GM12801 (cell line): ENCODE results near the gene DENND6B.

Experiments used
- TF ChIP-seq, protein P1 (sequence below): IDR thresholded peaks from one replicate; pipeline ENCODE4 v1.5.1; 2011; ENCODE audit warnings: control low read depth; ENCODE audit not compliant: insufficient read length; ENCODE audit errors: extremely low read depth

Gene DENND6B

DNA sequence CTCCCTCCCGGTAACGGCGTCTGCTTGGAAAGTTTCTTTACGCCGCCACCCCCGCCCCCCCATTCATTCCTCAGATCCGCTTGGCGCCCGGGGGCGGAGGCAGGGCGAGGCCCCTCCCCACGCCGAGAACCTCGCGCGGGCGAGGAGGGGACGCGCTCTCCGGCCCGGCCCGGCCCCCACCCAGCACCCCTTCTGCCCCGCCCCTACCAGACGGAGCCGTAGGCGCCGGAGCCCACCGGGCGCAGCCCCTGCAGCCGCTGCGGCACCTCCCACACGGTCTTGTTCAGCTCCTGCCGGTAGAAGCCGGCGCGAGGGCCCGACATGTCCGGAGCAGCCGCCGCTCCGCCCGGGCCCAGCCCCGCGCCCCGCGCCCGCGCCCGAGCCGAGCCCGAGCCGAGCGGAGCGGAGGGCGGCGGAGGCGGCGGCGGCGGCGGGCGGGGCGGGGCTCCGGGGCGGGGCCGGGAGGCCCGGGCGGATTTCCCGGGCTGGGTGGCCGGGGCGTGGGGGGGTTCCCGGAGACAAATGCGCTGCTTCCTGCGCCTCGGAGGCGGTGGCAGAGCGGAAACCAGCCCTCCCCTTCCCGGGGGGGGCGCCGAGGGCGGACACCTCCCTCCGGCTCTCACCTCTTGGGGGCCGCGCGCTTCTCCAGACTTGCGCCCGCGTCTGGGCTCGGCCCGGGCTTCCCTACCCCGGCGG, 56.7 kb downstream of the DENND6B start, which contains the start of gene MAPK11:
Gene MAPK11, minus strand, starts transcription at position 411 of the 696 bp plus-strand sequence. Its CDS starts 88 bp downstream, at position 323.
- TF ChIP-seq, protein P1, sequence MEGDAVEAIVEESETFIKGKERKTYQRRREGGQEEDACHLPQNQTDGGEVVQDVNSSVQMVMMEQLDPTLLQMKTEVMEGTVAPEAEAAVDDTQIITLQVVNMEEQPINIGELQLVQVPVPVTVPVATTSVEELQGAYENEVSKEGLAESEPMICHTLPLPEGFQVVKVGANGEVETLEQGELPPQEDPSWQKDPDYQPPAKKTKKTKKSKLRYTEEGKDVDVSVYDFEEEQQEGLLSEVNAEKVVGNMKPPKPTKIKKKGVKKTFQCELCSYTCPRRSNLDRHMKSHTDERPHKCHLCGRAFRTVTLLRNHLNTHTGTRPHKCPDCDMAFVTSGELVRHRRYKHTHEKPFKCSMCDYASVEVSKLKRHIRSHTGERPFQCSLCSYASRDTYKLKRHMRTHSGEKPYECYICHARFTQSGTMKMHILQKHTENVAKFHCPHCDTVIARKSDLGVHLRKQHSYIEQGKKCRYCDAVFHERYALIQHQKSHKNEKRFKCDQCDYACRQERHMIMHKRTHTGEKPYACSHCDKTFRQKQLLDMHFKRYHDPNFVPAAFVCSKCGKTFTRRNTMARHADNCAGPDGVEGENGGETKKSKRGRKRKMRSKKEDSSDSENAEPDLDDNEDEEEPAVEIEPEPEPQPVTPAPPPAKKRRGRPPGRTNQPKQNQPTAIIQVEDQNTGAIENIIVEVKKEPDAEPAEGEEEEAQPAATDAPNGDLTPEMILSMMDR: no peak

- TF ChIP-seq, protein P1: no peak
These were observed 57.2 kb downstream of the DENND6B start for GRCh38 chr22:50269573-50269969.

DNA sequence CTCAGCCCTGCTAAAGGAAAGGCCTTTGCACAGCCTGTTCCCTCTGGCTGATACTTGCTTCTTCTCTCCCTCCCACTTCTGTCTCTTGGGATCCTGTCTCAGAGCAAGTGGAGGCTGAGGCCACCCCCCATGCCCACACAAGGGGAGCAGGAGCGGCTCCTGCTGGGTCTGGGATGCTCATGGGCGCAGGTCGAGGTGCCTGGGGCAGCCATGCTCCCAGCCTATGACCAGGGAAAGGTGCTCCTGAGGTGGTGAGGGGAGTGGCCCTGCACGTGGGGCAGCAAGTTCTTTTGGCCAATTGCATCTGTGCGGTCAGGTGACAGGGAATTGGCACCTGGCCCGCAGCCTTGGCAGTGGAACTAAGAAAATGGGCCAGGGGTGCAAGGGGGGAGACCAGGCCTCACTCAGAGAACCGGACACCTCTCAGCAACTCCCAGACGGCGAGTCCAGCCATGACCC, 58.1 kb downstream of the DENND6B start:
- TF ChIP-seq, protein P1: no peak

GRCh38 chr22:50267591-50268390, 59.0 kb downstream of the DENND6B start:
- TF ChIP-seq, protein P1: no peak

- TF ChIP-seq, protein P1: no peak
These were observed 59.8 kb downstream of the DENND6B start for GRCh38 chr22:50266994-50267393.

DNA sequence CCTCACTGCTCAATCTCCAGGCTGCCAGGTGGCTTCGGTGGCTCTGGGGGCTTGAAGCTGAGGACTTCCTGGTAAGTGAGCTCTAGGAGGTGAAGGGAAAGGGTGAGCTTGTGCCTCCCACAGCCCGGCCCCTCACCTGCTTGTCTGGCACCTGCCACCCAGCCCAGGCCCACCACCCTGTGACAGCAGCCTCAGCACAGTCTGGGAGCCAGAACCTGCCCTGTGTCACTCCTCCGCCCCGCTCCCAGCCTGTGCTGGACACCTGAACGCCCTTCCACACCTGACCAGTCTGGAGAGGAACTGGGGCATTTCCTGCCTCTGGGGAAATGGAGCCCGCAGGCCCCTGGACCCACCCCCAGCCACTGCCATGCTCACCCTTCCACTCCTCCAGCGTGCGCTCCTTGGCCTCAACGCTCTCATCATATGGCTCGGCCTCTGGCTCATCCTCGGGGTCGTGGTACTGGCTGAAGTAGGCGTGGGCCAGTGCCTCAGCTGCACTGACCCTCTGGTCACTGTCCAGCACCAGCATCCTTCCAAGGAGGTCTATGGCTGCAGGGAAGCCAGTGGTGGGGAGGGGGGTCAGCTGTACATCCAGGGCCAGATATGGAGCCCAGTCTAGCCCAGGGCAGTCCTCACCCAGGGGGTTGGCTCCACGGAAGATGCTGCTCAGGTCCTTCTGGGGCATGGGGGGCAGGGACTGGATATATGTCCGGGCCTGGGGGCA, 61.7 kb downstream of the DENND6B start:
- TF ChIP-seq, protein P1: no peak

- TF ChIP-seq, protein P1: no peak
These were observed 62.6 kb downstream of the DENND6B start for GRCh38 chr22:50264104-50264745.
